SW 1271 (cell line): Measurements from ENCODE around the gene COTL1.
"Not testable (repeated sequence)": the region's sequence is repeated elsewhere in the genome, so short reads cannot be mapped to it uniquely, and the experiment has no call there.

Source experiments
- DNase-seq, 2 experiments: peaks; one replicate each; lab custom pipeline; 2025; lab: John Stamatoyannopoulos, UW

COTL1 gene

GRCh38 chr16:84528322-84528721, 89.6 kb downstream of the COTL1 start:
- DNase-seq, result no peak

GRCh38 chr16:84527532-84528269, 90.2 kb downstream of the COTL1 start:
- DNase-seq, result no peak

- no peak for DNase-seq
Observed at GRCh38 chr16:84526794-84527531, 90.9 kb downstream of the COTL1 start.

- not testable (repeated sequence) for DNase-seq
Observed at GRCh38 chr16:84524941-84525581, 92.8 kb downstream of the COTL1 start.

GRCh38 chr16:84524346-84524920, 93.4 kb downstream of the COTL1 start:
- no peak for DNase-seq

- no peak for DNase-seq
Observed at GRCh38 chr16:84521497-84521770, 96.4 kb downstream of the COTL1 start.

- no peak for DNase-seq
Observed at GRCh38 chr16:84520725-84521496, 97.0 kb downstream of the COTL1 start.

- DNase-seq, result no peak
Observed at GRCh38 chr16:84519855-84520254, 98.0 kb downstream of the COTL1 start.

GRCh38 chr16:84518804-84519341, 99.0 kb downstream of the COTL1 start:
- no peak for DNase-seq

- peak in 1 of 2 experiments; percentile 24 for DNase-seq
Observed at GRCh38 chr16:84518220-84518619, 99.7 kb downstream of the COTL1 start.

- DNase-seq, result no peak
Observed at GRCh38 chr16:84517366-84517765, 100.5 kb downstream of the COTL1 start.
